Endodermal cell (in vitro differentiated cells): ENCODE data around the gene SBF2. TPM values are rescaled to one million over a fixed set of nuclear protein-coding genes. Genes with fewer than 3 reads are reported as not detected.

Experiments
- DNase-seq: peaks from one replicate; pipeline ENCODE4 v3.0.0-alpha.2; 2017
- H3K27ac ChIP-seq: 2 replicates; pipeline ENCODE4 v1.5.1; 2013; ENCODE audit warnings: mild to moderate bottlenecking, low read depth, low read length, moderate library complexity
- H3K27me3 ChIP-seq: 2 replicates; pipeline ENCODE4 v1.6.1; 2013; ENCODE audit warnings: mild to moderate bottlenecking, low read length, moderate library complexity; ENCODE audit not compliant: insufficient read depth, control insufficient read depth, poor library complexity, severe bottlenecking
- H3K36me3 ChIP-seq: 2 replicates; pipeline ENCODE4 v1.7.0; 2013; ENCODE audit warnings: mild to moderate bottlenecking, low read length, moderate library complexity; ENCODE audit not compliant: control insufficient read depth, insufficient read depth
- H3K4me1 ChIP-seq: one replicate; pipeline ENCODE4 v1.7.0; 2013; ENCODE audit warnings: low read length; ENCODE audit not compliant: control insufficient read depth, insufficient read depth
- H3K4me3 ChIP-seq: 2 replicates; pipeline ENCODE4 v1.5.1; 2013; ENCODE audit warnings: mild to moderate bottlenecking, low read length, moderate library complexity
- H3K9ac ChIP-seq: 2 replicates; pipeline ENCODE4 v1.6.1; 2013; ENCODE audit warnings: mild to moderate bottlenecking, low read length, moderate library complexity; ENCODE audit not compliant: poor library complexity, severe bottlenecking; ENCODE audit errors: extremely low read depth
- H3K9me3 ChIP-seq: 2 replicates; pipeline ENCODE4 v1.6.1; 2013; ENCODE audit warnings: mild to moderate bottlenecking, low read length, moderate library complexity; ENCODE audit not compliant: control insufficient read depth
- H3K27ac Mint-ChIP-seq: 2 replicates; pipeline ENCODE4 v1.8.0; 2020; ENCODE audit warnings: mixed read lengths
- H3K27me3 Mint-ChIP-seq: 2 replicates; pipeline ENCODE4 v1.8.0; 2021; ENCODE audit warnings: mild to moderate bottlenecking, mixed read lengths; ENCODE audit not compliant: insufficient read depth
- H3K36me3 Mint-ChIP-seq: 2 replicates; pipeline ENCODE4 v1.8.0; 2020; ENCODE audit warnings: low read depth, mixed read lengths
- H3K4me1 Mint-ChIP-seq: 2 replicates; pipeline ENCODE4 v1.8.0; 2020; ENCODE audit warnings: mixed read lengths
- H3K4me3 Mint-ChIP-seq: 2 replicates; pipeline ENCODE4 v1.8.0; 2020; ENCODE audit warnings: mild to moderate bottlenecking, moderate library complexity, mixed read lengths
- H3K9me3 Mint-ChIP-seq: 2 replicates; pipeline ENCODE4 v1.8.0; 2020; ENCODE audit warnings: mild to moderate bottlenecking, mixed read lengths
- CTCF ChIP-seq: fragments of 200-600 bp; sonication (generic); conservative IDR thresholded peaks from 2 replicates; pipeline ENCODE4 v1.5.0; 2021; ENCODE audit warnings: antibody characterized with exemption, mild to moderate bottlenecking
- WGBS, 2 experiments: methylation state at CpG; one replicate each; pipeline versions ENCODE4 v1.1.5 to v1.1.7; 2013; ENCODE audit warnings: missing lambda C conversion rate in 2 of 2, mixed read lengths in 1 of 2; ENCODE audit not compliant: insufficient coverage in 1 of 2, insufficient read length in 1 of 2; 5-methylcytosine and 5-hydroxymethylcytosine counted together
- total RNA-seq, 2 donors: library from RNA; stranded (reverse); fragmentation: NEBNext Ultra II Directional in 1 of 2; extraction: Animal tissue kit (Norgen Biotek cat#: 25700) in 1 of 2; gene quantifications; 2 replicates in 1 of 2; 3 replicates in 1 of 2; pipeline ENCODE4 v1.2.1, GENCODE V29; 2021

SBF2 gene
- total RNA-seq, 2 donors from 2014 or later, result 27.1 to 32.5 TPM

DNA sequence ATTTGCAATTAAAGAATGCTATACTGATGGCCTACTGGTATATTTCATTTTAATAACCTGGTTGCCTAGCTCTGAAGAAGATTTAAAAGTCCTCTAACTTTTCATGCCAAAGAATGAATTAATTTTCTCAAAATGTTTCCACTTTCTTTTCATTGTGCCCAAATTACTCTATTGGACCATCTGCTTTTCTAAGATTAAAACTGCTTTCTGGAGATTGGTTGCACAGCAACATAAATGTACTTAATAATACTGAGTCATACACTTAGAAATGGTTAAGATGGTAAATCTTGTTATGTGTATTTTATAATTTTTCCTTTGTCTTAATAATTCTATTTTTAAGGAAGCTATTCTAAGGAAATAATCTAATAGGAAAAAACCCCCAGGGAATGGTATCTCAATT lies 479.9 kb downstream of the SBF2 start:
- H3K4me1 ChIP-seq, result no peaks in the 10 kb centered on the region
- no peak for TF ChIP-seq CTCF
- no peak overlapping the region for H3K9ac ChIP-seq
- H3K4me3 ChIP-seq, result no peak overlapping the region
- H3K27ac Mint-ChIP-seq, result no peak overlapping the region
- no peaks in the 10 kb centered on the region for H3K27me3 ChIP-seq
- H3K27ac ChIP-seq, result no peak overlapping the region
- H3K9me3 ChIP-seq, result no peaks in the 10 kb centered on the region
- H3K4me3 Mint-ChIP-seq, result no peak overlapping the region
- DNase-seq, result no peak
- peaks cover 15% of the 10 kb centered on the region for H3K36me3 Mint-ChIP-seq
- peaks cover 5% of the 10 kb centered on the region for H3K36me3 ChIP-seq
- no peaks in the 10 kb centered on the region for H3K4me1 Mint-ChIP-seq
- no peaks in the 10 kb centered on the region for H3K27me3 Mint-ChIP-seq
- no peaks in the 10 kb centered on the region for H3K9me3 Mint-ChIP-seq

GRCh38 chr11:9808943-9809342 lies 485.1 kb downstream of the SBF2 start:
- TF ChIP-seq CTCF, result no peak
- H3K27ac Mint-ChIP-seq, result no peak overlapping the region
- peaks cover 40% of the 10 kb centered on the region for H3K36me3 Mint-ChIP-seq
- H3K36me3 ChIP-seq, result peaks cover 17% of the 10 kb centered on the region
- no peak overlapping the region for H3K4me3 Mint-ChIP-seq
- H3K4me1 ChIP-seq, result no peaks in the 10 kb centered on the region
- 88 to 100% methylated on average over 5 to 7 of the region's 7 CpGs for WGBS, 2 experiments
- no peaks in the 10 kb centered on the region for H3K9me3 Mint-ChIP-seq
- peaks cover 7% of the 10 kb centered on the region for H3K9me3 ChIP-seq
- peaks cover under 1% of the 10 kb centered on the region for H3K4me1 Mint-ChIP-seq
- no peak overlapping the region for H3K27ac ChIP-seq
- no peak for DNase-seq
- no peaks in the 10 kb centered on the region for H3K27me3 ChIP-seq
- no peak overlapping the region for H3K9ac ChIP-seq
- H3K27me3 Mint-ChIP-seq, result no peaks in the 10 kb centered on the region
- no peak overlapping the region for H3K4me3 ChIP-seq

DNA sequence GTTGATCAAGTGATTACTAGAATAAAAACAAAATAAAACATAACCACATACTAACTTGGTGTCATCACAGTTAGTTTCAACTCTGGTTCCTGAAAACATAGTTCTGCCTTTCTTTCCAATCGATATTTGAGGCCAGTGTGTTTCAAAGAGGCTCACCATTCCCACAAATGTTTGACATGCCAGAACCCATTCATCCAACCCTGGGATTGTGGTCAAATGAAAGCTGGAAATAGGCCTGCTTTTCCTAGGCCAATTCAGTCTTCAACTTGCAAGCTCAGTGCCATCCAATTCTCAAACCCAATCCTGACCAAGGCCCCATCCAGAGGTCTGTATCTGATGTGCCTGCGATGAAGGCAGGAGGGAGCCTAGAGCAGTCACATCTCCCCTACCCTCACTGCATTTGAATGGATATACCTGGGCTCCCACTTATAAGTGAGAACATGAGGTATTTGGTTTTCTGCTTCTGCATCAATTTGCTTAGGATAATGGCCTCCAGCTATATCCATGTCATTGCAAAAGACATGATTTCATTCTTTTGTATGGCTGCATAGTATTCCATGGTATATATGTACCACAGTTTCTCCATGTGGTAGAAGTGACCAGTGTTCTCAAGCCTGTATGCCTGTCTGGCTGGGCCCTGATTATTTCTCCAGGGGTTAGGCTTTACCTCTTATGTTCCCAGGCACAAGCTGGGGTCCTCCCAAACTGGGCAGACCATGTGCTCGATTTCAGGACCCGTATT lies 486.9 kb downstream of the SBF2 start:
- no peaks in the 10 kb centered on the region for H3K27me3 Mint-ChIP-seq
- H3K9ac ChIP-seq, result no peak overlapping the region
- H3K27me3 ChIP-seq, result no peaks in the 10 kb centered on the region
- H3K9me3 Mint-ChIP-seq, result no peaks in the 10 kb centered on the region
- no peak for TF ChIP-seq CTCF
- H3K4me3 ChIP-seq, result no peak overlapping the region
- 97 to 100% methylated on average over 3 to 4 of the region's 4 CpGs for WGBS, 2 experiments
- H3K4me3 Mint-ChIP-seq, result no peak overlapping the region
- peaks cover 14% of the 10 kb centered on the region for H3K4me1 Mint-ChIP-seq
- no peak overlapping the region for H3K27ac ChIP-seq
- H3K9me3 ChIP-seq, result peaks cover 7% of the 10 kb centered on the region
- H3K27ac Mint-ChIP-seq, result no peak overlapping the region
- peaks cover 11% of the 10 kb centered on the region for H3K4me1 ChIP-seq
- no peak for DNase-seq
- H3K36me3 ChIP-seq, result peaks cover 13% of the 10 kb centered on the region
- H3K36me3 Mint-ChIP-seq, result peaks cover 38% of the 10 kb centered on the region
